Fibroblast of pulmonary artery (primary cell): ENCODE data around the gene CHCHD3.

Source experiments
- DNase-seq: peaks from one replicate; pipeline ENCODE4 v3.0.0-alpha.2; 2010; ENCODE audit warnings: low read depth
- H3K4me3 ChIP-seq: replicated peaks from 2 replicates; pipeline ENCODE4 v1.5.1; 2011; ENCODE audit warnings: low read depth, mild to moderate bottlenecking, control low read depth, low read length, moderate library complexity
- CTCF ChIP-seq: IDR thresholded peaks from 2 replicates; pipeline ENCODE4 v1.5.1; 2011; ENCODE audit warnings: mild to moderate bottlenecking, control low read depth, low read length, inconsistent platforms; ENCODE audit errors: missing control alignments

The CHCHD3 gene

GRCh38 chr7:133019590-133019989, 62.3 kb downstream of the CHCHD3 start:
- no peak for DNase-seq
- no peak overlapping the region for H3K4me3 ChIP-seq
- TF ChIP-seq CTCF = no peak

- H3K4me3 ChIP-seq = no peak overlapping the region
- no peak for DNase-seq
- no peak for TF ChIP-seq CTCF
Observed at GRCh38 chr7:133016604-133017003, 65.3 kb downstream of the CHCHD3 start.

- H3K4me3 ChIP-seq = no peak overlapping the region
- DNase-seq = no peak
- TF ChIP-seq CTCF = no peak
Observed at GRCh38 chr7:133015888-133016287, 66.0 kb downstream of the CHCHD3 start.

GRCh38 chr7:133011746-133012145, 70.1 kb downstream of the CHCHD3 start:
- no peak for DNase-seq
- no peak overlapping the region for H3K4me3 ChIP-seq
- no peak for TF ChIP-seq CTCF

- no peak overlapping the region for H3K4me3 ChIP-seq
- no peak for TF ChIP-seq CTCF
- peak; percentile 49 for DNase-seq
Observed at GRCh38 chr7:133009426-133010252, 72.3 kb downstream of the CHCHD3 start.

- H3K4me3 ChIP-seq = no peak overlapping the region
- no peak for DNase-seq
- no peak for TF ChIP-seq CTCF
Observed at GRCh38 chr7:133007961-133008360, 73.9 kb downstream of the CHCHD3 start.
